ENCODE data around the gene CTSD.
"Not testable (repeated sequence)": the region's sequence is repeated elsewhere in the genome, so short reads cannot be mapped to it uniquely, and the experiment has no call there.

Gene CTSD

DNA sequence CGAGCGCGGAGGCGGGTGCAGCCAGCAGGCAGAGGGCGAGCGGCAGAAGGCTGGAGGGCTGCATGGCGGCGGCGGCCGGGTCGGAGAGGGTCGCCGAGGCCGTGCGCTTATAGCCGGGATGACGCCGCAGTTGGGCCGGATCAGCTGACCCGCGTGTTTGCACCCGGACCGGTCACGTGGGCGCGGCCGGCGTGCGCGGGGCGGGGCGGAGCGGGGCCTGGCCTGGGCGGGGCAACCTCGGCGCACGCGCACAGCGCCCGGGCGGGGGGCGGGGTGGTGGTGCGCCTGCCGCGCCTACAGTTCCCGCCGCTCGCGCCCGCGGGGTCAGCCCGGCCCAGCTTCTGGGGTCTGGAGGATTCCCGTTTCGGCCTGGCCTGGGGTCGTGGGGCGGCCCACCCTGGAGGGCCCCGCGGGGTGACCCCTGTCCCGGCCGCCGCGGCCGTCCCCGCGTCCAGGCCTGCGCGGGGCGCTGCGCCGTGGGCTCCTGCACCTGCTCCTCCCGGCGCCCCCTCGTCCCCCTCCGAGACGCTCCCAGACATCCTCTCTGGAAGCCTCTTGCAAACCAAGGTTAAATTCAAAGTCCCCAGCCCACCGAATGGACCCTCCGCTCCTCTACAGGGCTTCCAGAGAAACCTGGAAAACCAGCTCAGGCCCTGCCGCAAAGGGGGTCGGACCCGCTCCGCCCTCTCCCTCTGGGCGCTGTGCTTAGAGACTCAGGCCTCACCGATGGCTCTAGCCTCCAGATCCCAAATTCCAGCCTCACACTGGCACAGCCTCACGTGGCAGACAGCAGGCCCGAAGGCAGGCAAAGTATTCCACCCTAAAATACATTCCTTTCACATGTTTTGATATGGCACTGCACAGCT, at the start of gene CTSD:
Gene CTSD, minus strand, starts transcription at position 132 of the 866 bp plus-strand sequence. Its CDS starts 68 bp downstream, at position 64.
- TF ChIP-seq, protein P1, sequence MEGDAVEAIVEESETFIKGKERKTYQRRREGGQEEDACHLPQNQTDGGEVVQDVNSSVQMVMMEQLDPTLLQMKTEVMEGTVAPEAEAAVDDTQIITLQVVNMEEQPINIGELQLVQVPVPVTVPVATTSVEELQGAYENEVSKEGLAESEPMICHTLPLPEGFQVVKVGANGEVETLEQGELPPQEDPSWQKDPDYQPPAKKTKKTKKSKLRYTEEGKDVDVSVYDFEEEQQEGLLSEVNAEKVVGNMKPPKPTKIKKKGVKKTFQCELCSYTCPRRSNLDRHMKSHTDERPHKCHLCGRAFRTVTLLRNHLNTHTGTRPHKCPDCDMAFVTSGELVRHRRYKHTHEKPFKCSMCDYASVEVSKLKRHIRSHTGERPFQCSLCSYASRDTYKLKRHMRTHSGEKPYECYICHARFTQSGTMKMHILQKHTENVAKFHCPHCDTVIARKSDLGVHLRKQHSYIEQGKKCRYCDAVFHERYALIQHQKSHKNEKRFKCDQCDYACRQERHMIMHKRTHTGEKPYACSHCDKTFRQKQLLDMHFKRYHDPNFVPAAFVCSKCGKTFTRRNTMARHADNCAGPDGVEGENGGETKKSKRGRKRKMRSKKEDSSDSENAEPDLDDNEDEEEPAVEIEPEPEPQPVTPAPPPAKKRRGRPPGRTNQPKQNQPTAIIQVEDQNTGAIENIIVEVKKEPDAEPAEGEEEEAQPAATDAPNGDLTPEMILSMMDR (IDR thresholded peaks at IDR 0.05; ENCODE audit: extremely low read depth, insufficient read depth, missing control alignments): peak; percentile 14
- peak; percentile 100 for DNase-seq (ENCODE audit: low spot score)
- in situ Hi-C loops (cut with MboI; ENCODE audit: low pct_unique_long_range_greater_than_20kb, low sequenced_read_pairs, unreplicated experiment): no loop called here

DNA sequence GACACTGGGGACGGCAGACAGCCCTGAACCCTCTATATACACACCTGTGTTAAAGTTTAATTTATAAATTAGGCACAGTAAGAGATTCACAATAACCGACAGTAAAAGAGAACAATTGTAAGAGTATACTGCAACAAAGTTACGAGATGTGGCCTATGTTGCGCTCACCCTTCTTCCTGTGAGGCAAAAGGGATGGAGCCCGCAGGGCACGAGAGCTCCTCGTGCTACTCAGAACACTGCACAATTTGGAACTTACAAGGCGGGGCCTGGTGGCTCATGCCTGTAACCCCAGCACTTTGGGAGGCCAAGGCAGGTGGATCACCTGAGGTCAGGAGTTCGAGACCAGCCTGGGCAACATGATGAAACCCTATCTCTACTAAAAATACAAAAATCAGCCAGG, 49.6 kb upstream of the CTSD start:
- in situ Hi-C loops (cut with MboI; ENCODE audit: low pct_unique_long_range_greater_than_20kb, low sequenced_read_pairs, unreplicated experiment); DNase-seq (ENCODE audit: low spot score): not testable (repeated sequence)

DNA sequence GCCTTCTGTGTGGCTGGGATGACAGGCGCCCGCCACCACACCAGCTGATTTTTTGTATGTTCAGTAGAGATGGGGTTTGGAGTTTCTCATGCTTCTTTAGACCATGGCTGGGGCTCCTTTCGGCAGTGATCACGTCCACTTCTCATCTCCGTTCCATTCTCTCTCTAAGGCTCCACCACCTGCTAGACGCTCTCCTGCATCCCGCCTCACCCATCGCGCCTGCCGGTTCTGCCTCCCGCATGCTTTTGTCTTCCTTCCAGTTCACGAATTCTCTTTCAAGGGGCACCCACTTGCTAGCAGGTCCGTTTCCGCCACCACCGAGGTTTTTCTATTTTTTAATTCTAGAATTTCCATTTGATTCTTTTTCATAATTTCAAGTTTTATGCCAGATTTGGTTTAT, 49.1 kb upstream of the CTSD start:
- TF ChIP-seq, protein P1 (IDR thresholded peaks at IDR 0.05; ENCODE audit: extremely low read depth, insufficient read depth, missing control alignments): no peak
- in situ Hi-C loops (cut with MboI; ENCODE audit: low pct_unique_long_range_greater_than_20kb, low sequenced_read_pairs, unreplicated experiment): no loop called here
- DNase-seq (ENCODE audit: low spot score): no peak

DNA sequence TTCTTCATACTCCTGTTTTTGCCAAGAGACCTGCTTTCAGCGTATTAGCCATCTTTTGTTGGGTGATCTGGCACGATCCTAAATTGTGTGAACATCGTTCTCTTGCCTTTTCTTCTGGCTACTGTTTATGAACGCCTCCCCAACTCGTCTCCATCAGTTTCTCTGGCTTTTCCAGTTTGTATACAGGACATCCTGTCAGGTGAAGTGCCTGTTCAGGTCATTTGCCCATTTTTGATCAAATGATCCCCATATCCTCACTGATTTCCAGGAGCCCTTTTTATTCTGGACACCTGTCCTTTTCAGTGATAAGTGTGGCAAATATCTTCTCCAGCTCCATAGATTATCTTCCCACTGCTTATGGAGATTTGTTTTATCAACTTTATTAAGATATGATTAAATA, 48.5 kb upstream of the CTSD start:
- in situ Hi-C loops (cut with MboI; ENCODE audit: low pct_unique_long_range_greater_than_20kb, low sequenced_read_pairs, unreplicated experiment): no loop called here
- DNase-seq (ENCODE audit: low spot score): no peak
- TF ChIP-seq, protein P1 (IDR thresholded peaks at IDR 0.05; ENCODE audit: extremely low read depth, insufficient read depth, missing control alignments): no peak

DNA sequence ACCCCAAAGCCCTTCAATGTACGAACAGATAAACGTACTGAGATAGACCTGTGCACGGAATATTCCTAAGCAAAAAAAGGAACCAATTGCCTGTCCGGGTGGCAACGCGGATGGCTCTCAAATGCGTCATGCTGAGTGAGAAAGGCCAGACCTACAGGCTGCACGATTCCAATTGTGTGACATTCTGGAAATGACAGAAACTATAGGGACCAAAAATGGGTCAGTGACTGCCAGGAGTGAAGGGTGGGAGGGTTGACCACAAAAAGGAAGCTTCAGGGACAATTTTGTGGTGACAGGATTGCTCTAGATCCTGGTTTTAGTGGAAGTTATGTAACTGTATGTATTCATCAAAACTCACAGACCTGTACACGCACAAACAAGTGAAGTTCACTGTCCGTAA, 47.0 kb upstream of the CTSD start:
- TF ChIP-seq, protein P1 (IDR thresholded peaks at IDR 0.05; ENCODE audit: extremely low read depth, insufficient read depth, missing control alignments): no peak
- in situ Hi-C loops (cut with MboI; ENCODE audit: low pct_unique_long_range_greater_than_20kb, low sequenced_read_pairs, unreplicated experiment): no loop called here
- DNase-seq (ENCODE audit: low spot score): no peak

DNA sequence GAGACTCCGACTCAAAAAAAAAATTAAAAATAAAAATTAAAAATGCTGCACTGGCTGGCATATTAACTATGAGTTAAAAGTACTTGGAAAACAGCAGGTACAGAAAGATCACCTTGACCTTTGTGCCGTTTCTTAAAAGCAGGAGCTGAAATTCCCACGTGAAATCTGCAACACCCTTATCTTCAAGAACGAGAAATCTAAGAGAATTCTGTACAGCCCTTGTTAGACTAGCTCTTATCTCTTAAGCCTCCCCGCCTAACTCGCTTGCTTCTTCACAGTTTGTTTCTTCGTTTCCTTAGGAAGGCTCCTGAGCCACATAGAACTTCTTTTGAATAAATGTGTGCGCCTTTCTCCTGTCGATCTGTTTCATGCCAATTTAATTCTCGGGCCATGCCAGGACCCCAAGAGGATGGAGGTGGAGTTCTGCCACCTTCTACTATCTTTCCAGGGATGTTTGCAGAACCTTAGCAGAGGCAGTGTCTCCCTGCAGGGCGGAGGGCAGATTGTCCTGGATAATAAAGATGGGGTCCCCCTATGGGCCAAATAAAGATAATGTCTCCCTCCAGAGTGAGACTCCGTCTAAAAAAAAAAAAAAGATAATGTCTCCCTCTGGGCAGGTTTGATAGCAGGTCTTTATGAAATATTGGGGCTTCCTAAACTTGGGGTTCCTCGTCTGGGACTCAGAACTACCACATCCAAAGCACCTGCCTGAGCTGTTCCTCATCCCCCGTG, 43.7 kb upstream of the CTSD start:
- in situ Hi-C loops (cut with MboI; ENCODE audit: low pct_unique_long_range_greater_than_20kb, low sequenced_read_pairs, unreplicated experiment): no loop called here
- no peak for DNase-seq (ENCODE audit: low spot score)
- TF ChIP-seq, protein P1 (IDR thresholded peaks at IDR 0.05; ENCODE audit: extremely low read depth, insufficient read depth, missing control alignments): no peak

DNA sequence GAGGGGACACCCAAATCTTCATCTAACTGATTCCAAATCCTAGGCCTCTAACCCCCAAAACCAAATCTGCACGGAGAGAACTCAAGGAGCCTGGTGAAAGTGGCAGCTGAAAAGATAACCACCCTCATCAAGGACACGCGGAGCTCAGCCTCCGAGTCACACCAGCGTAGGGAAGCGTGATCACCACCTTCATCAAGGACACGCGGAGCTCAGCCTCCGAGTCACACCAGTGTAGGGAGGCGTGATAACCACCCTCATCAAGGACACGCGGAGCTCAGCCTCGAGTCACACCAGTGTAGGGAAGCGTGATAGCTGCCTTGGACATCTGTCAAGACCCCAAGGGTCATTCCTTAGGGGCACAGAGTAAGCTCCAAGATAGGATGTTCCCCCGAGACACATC, 41.8 kb upstream of the CTSD start:
- in situ Hi-C loops (cut with MboI; ENCODE audit: low pct_unique_long_range_greater_than_20kb, low sequenced_read_pairs, unreplicated experiment): no loop called here
- DNase-seq (ENCODE audit: low spot score): no peak
- TF ChIP-seq, protein P1 (IDR thresholded peaks at IDR 0.05; ENCODE audit: extremely low read depth, insufficient read depth, missing control alignments): no peak

DNA sequence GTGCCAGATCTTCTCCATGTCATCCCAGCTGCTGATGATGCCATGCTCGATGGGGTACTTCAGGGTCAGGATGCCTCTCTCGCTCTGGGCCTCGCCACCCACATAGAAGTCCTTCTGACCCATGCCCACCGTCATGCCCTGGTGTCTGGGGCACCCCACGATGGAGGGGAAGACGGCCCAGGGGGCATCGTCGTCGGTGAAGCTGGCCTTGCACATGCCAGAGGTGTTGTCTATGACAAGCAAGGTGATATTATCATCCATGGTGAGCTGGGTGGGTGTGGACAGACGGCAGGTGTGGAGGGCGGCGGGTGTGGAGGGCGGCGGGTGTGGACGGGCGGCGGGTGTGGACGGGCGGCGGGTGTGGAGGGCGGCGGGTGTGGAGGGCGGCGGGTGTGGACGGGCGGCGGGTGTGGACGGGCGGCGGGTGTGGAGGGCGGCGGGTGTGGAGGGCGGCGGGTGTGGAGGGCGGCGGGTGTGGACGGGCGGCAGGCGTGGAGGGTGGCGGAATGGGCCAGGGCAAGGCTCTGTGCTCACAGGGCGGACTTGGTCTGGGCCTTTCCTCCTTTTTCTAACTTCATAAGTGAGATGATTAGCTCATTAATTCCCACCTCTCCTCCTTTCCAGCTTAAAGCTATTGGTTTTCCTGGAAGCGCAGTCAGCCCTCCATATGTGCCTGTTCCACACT, 40.2 kb upstream of the CTSD start:
- in situ Hi-C loops (cut with MboI; ENCODE audit: low pct_unique_long_range_greater_than_20kb, low sequenced_read_pairs, unreplicated experiment); DNase-seq (ENCODE audit: low spot score): not testable (repeated sequence)
